ENCODE measurements around the gene DDX46. TPM values are rescaled to one million over a fixed set of nuclear protein-coding genes. Genes with fewer than 3 reads are reported as not detected.
A peak's percentile ranks its signal among the peaks of the same experiment; 100 is the strongest.

DDX46 gene
- total RNA-seq, 2 donors from 2014 or later, result 78.7 to 79.4 TPM

DNA sequence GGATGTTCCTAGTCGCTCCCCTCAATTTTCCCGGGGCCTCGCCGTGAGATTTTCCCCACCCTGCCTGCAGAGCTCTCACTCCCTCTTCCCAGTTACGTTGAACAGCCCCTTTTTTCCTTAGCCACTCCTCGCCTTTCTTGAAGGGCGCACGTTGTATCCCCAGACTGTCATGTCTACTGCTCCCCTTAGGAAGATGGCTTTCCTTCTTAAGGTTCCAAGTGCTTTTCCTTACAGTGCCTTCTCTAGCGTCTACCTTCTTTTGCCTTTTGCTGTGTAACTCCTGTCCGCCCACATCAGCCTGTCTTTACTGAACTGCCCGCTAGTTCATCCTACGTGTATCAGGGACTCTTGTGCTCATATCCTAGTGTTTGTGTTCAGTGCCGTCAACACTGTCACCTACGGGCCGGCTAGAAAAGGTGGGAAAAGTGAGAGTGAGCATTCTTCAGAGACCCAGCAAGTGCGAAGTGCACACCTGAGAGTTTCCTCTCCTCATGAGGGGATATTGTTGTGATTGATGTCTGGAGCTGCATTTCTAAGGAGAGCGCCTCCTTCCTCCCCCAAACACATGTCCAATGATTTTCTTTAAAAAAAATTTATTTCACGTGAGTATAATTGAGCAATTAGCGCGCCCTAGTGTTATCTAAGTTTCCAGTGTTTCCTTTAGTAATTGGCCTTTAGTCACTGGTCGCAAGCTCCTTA lies 19.5 kb upstream of the DDX46 start:
- no peaks in the 10 kb centered on the region for H3K27me3 ChIP-seq (ENCODE audit: control insufficient read depth, insufficient read depth, low read length, poor library complexity, severe bottlenecking)
- Mint-ChIP-seq H3K4me3 (peak overlapping the region; percentile 96), H3K4me1 (peaks cover 19% of the 10 kb centered on the region), H3K27ac (peak overlapping the region; percentile 97), H3K36me3 (ENCODE audit: low read depth) (peaks cover 18% of the 10 kb centered on the region), H3K9me3 (no peaks in the 10 kb centered on the region), H3K27me3 (ENCODE audit: insufficient read depth) (no peaks in the 10 kb centered on the region)
- no peaks in the 10 kb centered on the region for H3K4me1 ChIP-seq (ENCODE audit: control insufficient read depth, insufficient read depth, low read length)
- no peaks in the 10 kb centered on the region for H3K9me3 ChIP-seq (ENCODE audit: control insufficient read depth, low read length)
- H3K36me3 ChIP-seq (ENCODE audit: control insufficient read depth, insufficient read depth, low read length), result peaks cover 18% of the 10 kb centered on the region
- peak overlapping the region; percentile 78 for H3K9ac ChIP-seq (ENCODE audit: extremely low read depth, low read length, poor library complexity, severe bottlenecking)
- H3K27ac ChIP-seq (ENCODE audit: low read depth, low read length), result no peak overlapping the region
- WGBS, 2 experiments (ENCODE audit: insufficient coverage in 1 of 2, insufficient read length in 1 of 2), result 11 to 15% methylated on average over 17 to 21 of the region's 21 CpGs
- peak; percentile 16 for TF ChIP-seq CTCF (conservative IDR thresholded peaks at IDR 0.05)
- DNase-seq, result peak; percentile 77
- peak overlapping the region; percentile 96 for H3K4me3 ChIP-seq (ENCODE audit: low read length)

DNA sequence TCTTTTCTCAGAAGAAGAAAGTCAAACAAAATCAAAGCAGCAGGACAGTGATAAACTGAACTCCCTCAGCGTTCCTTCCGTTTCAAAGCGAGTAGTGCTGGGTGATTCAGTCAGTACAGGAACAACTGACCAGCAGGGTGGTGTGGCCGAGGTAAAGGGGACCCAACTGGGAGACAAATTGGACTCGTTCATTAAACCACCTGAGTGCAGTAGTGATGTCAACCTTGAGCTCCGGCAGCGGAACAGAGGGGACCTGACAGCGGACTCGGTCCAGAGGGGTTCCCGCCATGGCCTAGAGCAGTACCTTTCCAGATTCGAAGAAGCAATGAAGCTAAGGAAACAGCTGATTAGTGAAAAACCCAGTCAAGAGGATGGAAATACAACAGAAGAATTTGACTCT lies 17.5 kb upstream of the DDX46 start:
- Histone ChIP-seq H3K27ac (ENCODE audit: low read depth, low read length) (no peak overlapping the region), H3K27me3 (ENCODE audit: control insufficient read depth, insufficient read depth, low read length, poor library complexity, severe bottlenecking) (no peaks in the 10 kb centered on the region), H3K9me3 (ENCODE audit: control insufficient read depth, low read length) (no peaks in the 10 kb centered on the region), H3K4me3 (ENCODE audit: low read length) (no peak overlapping the region), H3K36me3 (ENCODE audit: control insufficient read depth, insufficient read depth, low read length) (peaks cover 24% of the 10 kb centered on the region), H3K9ac (ENCODE audit: extremely low read depth, low read length, poor library complexity, severe bottlenecking) (no peak overlapping the region), H3K4me1 (ENCODE audit: control insufficient read depth, insufficient read depth, low read length) (no peaks in the 10 kb centered on the region)
- Mint-ChIP-seq H3K9me3 (no peaks in the 10 kb centered on the region), H3K27ac (peak overlapping the region; percentile 52), H3K36me3 (ENCODE audit: low read depth) (peaks cover 22% of the 10 kb centered on the region), H3K4me3 (no peak overlapping the region), H3K4me1 (peaks cover 19% of the 10 kb centered on the region), H3K27me3 (ENCODE audit: insufficient read depth) (no peaks in the 10 kb centered on the region)
- no peak for TF ChIP-seq CTCF (conservative IDR thresholded peaks at IDR 0.05)
- 93 to 95% methylated on average over 11 of the region's 11 CpGs for WGBS, 2 experiments (ENCODE audit: insufficient coverage in 1 of 2, insufficient read length in 1 of 2)
- no peak for DNase-seq

GRCh38 chr5:134742134-134742533 lies 16.4 kb upstream of the DDX46 start:
- Histone ChIP-seq H3K27ac (ENCODE audit: low read depth, low read length) (no peak overlapping the region), H3K9me3 (ENCODE audit: control insufficient read depth, low read length) (no peaks in the 10 kb centered on the region), H3K9ac (ENCODE audit: extremely low read depth, low read length, poor library complexity, severe bottlenecking) (no peak overlapping the region), H3K4me3 (ENCODE audit: low read length) (no peak overlapping the region), H3K36me3 (ENCODE audit: control insufficient read depth, insufficient read depth, low read length) (peaks cover 24% of the 10 kb centered on the region), H3K4me1 (ENCODE audit: control insufficient read depth, insufficient read depth, low read length) (no peaks in the 10 kb centered on the region), H3K27me3 (ENCODE audit: control insufficient read depth, insufficient read depth, low read length, poor library complexity, severe bottlenecking) (no peaks in the 10 kb centered on the region)
- WGBS, 2 experiments (ENCODE audit: insufficient coverage in 1 of 2, insufficient read length in 1 of 2), result 100% methylated on average over 2 of the region's 2 CpGs; no CpG with 5 or more reads in 1 of the 2 experiments
- Mint-ChIP-seq H3K4me1 (peaks cover 19% of the 10 kb centered on the region), H3K27me3 (ENCODE audit: insufficient read depth) (no peaks in the 10 kb centered on the region), H3K27ac (no peak overlapping the region), H3K36me3 (ENCODE audit: low read depth) (peaks cover 22% of the 10 kb centered on the region), H3K9me3 (no peaks in the 10 kb centered on the region), H3K4me3 (no peak overlapping the region)
- no peak for DNase-seq
- TF ChIP-seq CTCF (conservative IDR thresholded peaks at IDR 0.05), result no peak

Measured in endodermal cell (in vitro differentiated cells).